Measurements from ENCODE around the gene MYCBPAP.

- TF ChIP-seq, protein P1, sequence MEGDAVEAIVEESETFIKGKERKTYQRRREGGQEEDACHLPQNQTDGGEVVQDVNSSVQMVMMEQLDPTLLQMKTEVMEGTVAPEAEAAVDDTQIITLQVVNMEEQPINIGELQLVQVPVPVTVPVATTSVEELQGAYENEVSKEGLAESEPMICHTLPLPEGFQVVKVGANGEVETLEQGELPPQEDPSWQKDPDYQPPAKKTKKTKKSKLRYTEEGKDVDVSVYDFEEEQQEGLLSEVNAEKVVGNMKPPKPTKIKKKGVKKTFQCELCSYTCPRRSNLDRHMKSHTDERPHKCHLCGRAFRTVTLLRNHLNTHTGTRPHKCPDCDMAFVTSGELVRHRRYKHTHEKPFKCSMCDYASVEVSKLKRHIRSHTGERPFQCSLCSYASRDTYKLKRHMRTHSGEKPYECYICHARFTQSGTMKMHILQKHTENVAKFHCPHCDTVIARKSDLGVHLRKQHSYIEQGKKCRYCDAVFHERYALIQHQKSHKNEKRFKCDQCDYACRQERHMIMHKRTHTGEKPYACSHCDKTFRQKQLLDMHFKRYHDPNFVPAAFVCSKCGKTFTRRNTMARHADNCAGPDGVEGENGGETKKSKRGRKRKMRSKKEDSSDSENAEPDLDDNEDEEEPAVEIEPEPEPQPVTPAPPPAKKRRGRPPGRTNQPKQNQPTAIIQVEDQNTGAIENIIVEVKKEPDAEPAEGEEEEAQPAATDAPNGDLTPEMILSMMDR (IDR thresholded peaks at IDR 0.05) = no peak
- TF ChIP-seq POLR2A (IDR thresholded peaks at IDR 0.05) = no peak
- TF ChIP-seq POLR2AphosphoS5 (IDR thresholded peaks at IDR 0.05) = no peak
- TF ChIP-seq EP300 (IDR thresholded peaks at IDR 0.05; ENCODE audit: low read depth) = no peak
Measured at GRCh38 chr17:50517504-50518383, 9.5 kb downstream of the MYCBPAP start.

Measured in transverse colon (tissue), 4 donors.